ENCODE results near the gene EMP2.
A peak's percentile ranks its signal among the peaks of the same experiment; 100 is the strongest.
"Not testable (repeated sequence)": the region's sequence is repeated elsewhere in the genome, so short reads cannot be mapped to it uniquely, and the experiment has no call there.

The EMP2 gene

GRCh38 chr16:10510279-10510678, 70.1 kb downstream of the EMP2 start:
- H3K36me3 ChIP-seq (ENCODE audit: low read depth) = no peaks in the 10 kb centered on the region
- H3K27ac ChIP-seq (ENCODE audit: poor library complexity, severe bottlenecking) = no peak overlapping the region
- H3K4me1 ChIP-seq (ENCODE audit: insufficient read depth, poor library complexity, severe bottlenecking) = no peaks in the 10 kb centered on the region
- no peaks in the 10 kb centered on the region for H3K9me3 ChIP-seq (ENCODE audit: severe bottlenecking)
- no peak overlapping the region for H3K4me3 ChIP-seq (ENCODE audit: severe bottlenecking)
- TF ChIP-seq, protein P1, sequence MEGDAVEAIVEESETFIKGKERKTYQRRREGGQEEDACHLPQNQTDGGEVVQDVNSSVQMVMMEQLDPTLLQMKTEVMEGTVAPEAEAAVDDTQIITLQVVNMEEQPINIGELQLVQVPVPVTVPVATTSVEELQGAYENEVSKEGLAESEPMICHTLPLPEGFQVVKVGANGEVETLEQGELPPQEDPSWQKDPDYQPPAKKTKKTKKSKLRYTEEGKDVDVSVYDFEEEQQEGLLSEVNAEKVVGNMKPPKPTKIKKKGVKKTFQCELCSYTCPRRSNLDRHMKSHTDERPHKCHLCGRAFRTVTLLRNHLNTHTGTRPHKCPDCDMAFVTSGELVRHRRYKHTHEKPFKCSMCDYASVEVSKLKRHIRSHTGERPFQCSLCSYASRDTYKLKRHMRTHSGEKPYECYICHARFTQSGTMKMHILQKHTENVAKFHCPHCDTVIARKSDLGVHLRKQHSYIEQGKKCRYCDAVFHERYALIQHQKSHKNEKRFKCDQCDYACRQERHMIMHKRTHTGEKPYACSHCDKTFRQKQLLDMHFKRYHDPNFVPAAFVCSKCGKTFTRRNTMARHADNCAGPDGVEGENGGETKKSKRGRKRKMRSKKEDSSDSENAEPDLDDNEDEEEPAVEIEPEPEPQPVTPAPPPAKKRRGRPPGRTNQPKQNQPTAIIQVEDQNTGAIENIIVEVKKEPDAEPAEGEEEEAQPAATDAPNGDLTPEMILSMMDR (IDR thresholded peaks at IDR 0.05; ENCODE audit: poor library complexity, severe bottlenecking) = no peak
- DNase-seq (ENCODE audit: low spot score) (no peak), ATAC-seq (ENCODE audit: low read depth) (no peak)
- no peaks in the 10 kb centered on the region for H3K27me3 ChIP-seq (ENCODE audit: insufficient read depth, poor library complexity, severe bottlenecking)

DNA sequence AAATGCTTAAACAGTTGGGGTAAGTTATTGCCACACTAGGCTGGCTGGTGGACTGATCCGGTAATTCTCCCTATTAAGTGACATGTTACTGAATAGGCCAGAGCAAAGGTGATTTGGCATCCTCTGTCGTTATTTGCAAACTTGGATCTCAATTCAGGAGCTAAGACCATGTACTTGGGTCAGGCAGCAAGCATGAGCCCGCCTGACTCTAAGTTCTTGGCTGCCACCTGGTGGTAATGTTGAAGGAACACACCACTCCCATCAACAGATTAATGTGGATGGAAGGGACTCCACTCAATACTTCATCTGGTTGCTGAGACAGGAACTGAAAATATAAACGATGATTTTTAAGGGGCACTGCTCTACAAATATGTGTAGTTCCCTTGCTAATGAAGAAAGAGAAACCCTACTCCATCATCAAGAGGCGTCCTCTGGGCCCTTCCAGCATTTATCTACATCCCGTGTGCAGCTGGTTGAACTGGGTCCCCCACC, 70.8 kb downstream of the EMP2 start:
- no peak for DNase-seq (ENCODE audit: low spot score)
- TF ChIP-seq, protein P1 (IDR thresholded peaks at IDR 0.05; ENCODE audit: poor library complexity, severe bottlenecking) = peak; percentile 86

DNA sequence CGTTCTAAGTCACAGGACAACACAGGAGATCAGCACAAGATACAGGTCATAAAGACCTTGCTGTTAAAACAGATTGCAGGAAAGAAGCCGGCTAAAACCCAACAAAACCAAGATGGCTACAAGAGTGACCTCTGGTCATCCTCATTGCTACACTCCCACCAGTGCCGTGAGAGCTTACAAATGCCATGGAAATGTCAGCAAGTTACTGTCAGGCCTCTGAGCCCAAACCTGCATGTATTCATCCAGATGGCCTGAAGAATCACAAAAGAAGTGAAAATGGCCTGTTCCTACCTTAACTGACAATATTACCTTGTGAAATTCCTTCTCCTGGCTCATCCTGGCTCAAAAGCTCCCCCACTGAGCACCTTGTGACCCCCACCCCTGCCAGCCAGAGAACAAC, 75.1 kb downstream of the EMP2 start:
- not testable (repeated sequence) for H3K4me1 ChIP-seq (ENCODE audit: insufficient read depth, poor library complexity, severe bottlenecking); H3K36me3 ChIP-seq (ENCODE audit: low read depth); H3K4me3 ChIP-seq (ENCODE audit: severe bottlenecking); ATAC-seq (ENCODE audit: low read depth); H3K9me3 ChIP-seq (ENCODE audit: severe bottlenecking); DNase-seq (ENCODE audit: low spot score); H3K27me3 ChIP-seq (ENCODE audit: insufficient read depth, poor library complexity, severe bottlenecking); H3K27ac ChIP-seq (ENCODE audit: poor library complexity, severe bottlenecking)

More for the DNA sequence above, 70.8 kb downstream of the EMP2 start:
- no peak overlapping the region for H3K27ac ChIP-seq (ENCODE audit: poor library complexity, severe bottlenecking)
- H3K36me3 ChIP-seq (ENCODE audit: low read depth) = no peaks in the 10 kb centered on the region
- no peaks in the 10 kb centered on the region for H3K27me3 ChIP-seq (ENCODE audit: insufficient read depth, poor library complexity, severe bottlenecking)
- no peaks in the 10 kb centered on the region for H3K9me3 ChIP-seq (ENCODE audit: severe bottlenecking)
- no peak overlapping the region for H3K4me3 ChIP-seq (ENCODE audit: severe bottlenecking)
- ATAC-seq (ENCODE audit: low read depth) = peak; percentile 96
- H3K4me1 ChIP-seq (ENCODE audit: insufficient read depth, poor library complexity, severe bottlenecking) = no peaks in the 10 kb centered on the region

GRCh38 chr16:10504404-10504885, 76.0 kb downstream of the EMP2 start:
- DNase-seq (ENCODE audit: low spot score) = no peak
- no peaks in the 10 kb centered on the region for H3K36me3 ChIP-seq (ENCODE audit: low read depth)
- no peaks in the 10 kb centered on the region for H3K9me3 ChIP-seq (ENCODE audit: severe bottlenecking)
- H3K4me1 ChIP-seq (ENCODE audit: insufficient read depth, poor library complexity, severe bottlenecking) = no peaks in the 10 kb centered on the region
- H3K4me3 ChIP-seq (ENCODE audit: severe bottlenecking) = no peak overlapping the region
- no peaks in the 10 kb centered on the region for H3K27me3 ChIP-seq (ENCODE audit: insufficient read depth, poor library complexity, severe bottlenecking)
- no peak overlapping the region for H3K27ac ChIP-seq (ENCODE audit: poor library complexity, severe bottlenecking)
- TF ChIP-seq, protein P1 (IDR thresholded peaks at IDR 0.05; ENCODE audit: poor library complexity, severe bottlenecking) = no peak
- no peak for ATAC-seq (ENCODE audit: low read depth)

DNA sequence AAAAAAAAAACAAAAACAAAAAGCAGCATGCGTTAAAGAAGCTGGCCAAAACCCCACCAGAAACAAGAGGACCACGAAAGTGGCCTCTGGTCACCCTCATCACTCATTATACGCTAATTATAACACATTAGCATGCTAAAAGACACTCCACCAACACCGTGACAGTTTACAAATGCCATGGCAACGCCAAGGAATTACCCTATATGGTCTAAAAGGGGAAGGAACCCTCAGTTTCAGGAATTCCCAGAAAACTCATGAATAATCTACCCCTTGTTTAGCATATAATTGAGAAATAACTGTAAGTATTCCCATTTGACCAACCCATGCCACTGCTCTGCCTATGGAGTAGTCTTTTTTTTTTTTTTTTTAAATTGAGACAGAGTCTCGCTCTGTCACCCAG, 77.6 kb downstream of the EMP2 start:
- Histone ChIP-seq H3K27ac (ENCODE audit: poor library complexity, severe bottlenecking) (no peak overlapping the region), H3K4me1 (ENCODE audit: insufficient read depth, poor library complexity, severe bottlenecking) (no peaks in the 10 kb centered on the region), H3K36me3 (ENCODE audit: low read depth) (no peaks in the 10 kb centered on the region), H3K27me3 (ENCODE audit: insufficient read depth, poor library complexity, severe bottlenecking) (no peaks in the 10 kb centered on the region), H3K4me3 (ENCODE audit: severe bottlenecking) (no peak overlapping the region), H3K9me3 (ENCODE audit: severe bottlenecking) (no peaks in the 10 kb centered on the region)
- ATAC-seq (ENCODE audit: low read depth) (no peak), DNase-seq (ENCODE audit: low spot score) (no peak)
- TF ChIP-seq, protein P1 (IDR thresholded peaks at IDR 0.05; ENCODE audit: poor library complexity, severe bottlenecking) = no peak
